ENCODE results near the gene PSMB3.

Gene PSMB3

DNA sequence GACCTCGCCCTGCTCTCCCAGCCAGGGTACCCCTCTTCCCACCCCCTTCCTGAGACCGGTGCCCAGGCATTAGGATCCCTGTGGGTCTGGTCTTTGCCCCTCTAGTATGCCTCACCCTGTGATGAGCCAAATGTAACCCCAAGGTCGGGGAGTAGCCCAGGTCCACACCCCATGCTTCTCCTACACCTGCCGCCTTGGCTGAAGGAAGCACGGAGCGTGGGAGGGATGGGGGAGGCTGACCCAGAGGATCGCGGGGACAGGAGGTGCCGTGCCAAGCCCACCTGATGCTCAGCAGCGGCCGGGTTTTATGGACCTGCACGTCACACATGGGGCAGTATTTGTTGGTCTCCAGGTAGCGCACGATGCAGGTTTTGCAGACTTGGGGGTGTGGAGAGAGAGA, 13.2 kb upstream of the PSMB3 start:
- no peak overlapping the region for H3K27ac ChIP-seq
- TF ChIP-seq, protein P1, sequence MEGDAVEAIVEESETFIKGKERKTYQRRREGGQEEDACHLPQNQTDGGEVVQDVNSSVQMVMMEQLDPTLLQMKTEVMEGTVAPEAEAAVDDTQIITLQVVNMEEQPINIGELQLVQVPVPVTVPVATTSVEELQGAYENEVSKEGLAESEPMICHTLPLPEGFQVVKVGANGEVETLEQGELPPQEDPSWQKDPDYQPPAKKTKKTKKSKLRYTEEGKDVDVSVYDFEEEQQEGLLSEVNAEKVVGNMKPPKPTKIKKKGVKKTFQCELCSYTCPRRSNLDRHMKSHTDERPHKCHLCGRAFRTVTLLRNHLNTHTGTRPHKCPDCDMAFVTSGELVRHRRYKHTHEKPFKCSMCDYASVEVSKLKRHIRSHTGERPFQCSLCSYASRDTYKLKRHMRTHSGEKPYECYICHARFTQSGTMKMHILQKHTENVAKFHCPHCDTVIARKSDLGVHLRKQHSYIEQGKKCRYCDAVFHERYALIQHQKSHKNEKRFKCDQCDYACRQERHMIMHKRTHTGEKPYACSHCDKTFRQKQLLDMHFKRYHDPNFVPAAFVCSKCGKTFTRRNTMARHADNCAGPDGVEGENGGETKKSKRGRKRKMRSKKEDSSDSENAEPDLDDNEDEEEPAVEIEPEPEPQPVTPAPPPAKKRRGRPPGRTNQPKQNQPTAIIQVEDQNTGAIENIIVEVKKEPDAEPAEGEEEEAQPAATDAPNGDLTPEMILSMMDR (conservative IDR thresholded peaks at IDR 0.05): no peak
- no peak for TF ChIP-seq ZFX (IDR thresholded peaks at IDR 0.05)

DNA sequence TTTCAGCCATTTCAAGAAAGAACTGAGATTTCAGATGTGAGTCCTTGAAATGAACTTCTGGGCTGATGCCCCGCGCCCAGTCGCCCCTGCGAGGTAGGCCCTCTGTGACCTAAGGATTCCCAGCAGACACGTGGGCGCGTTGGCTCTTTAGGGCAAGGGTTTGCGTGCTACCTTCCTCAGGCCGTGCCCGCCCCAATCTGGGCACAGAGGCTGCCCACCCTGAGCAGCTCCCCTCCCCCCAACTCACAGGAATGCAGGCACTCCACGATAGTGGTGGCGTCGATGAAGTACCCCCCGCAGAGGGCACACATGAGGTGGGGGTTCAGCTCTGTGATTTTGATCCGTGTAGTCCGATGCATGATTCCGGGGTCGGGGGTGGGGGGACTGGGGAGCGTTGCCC, 12.5 kb upstream of the PSMB3 start:
- no peak overlapping the region for H3K27ac ChIP-seq
- TF ChIP-seq, protein P1 (conservative IDR thresholded peaks at IDR 0.05): no peak
- no peak for TF ChIP-seq ZFX (IDR thresholded peaks at IDR 0.05)

DNA sequence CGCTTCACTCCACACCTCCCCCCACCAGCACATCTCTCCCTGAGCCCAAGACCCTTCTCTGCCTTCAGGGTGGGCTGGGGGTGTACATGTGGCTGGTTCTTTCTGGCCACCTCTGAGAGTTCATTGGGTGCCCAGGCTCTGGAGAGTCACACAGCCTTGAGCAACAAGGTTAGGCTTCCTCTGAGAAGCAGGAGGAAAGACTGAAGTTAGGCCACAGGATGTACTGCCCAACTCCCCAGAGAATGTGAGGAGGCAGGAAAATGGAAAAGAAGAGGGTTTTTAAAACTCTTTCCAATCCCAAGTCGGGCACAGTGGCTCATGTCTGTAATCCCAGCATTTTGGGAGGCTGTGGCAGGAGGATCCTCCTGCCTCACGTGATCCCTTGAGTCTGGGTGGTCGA, 11.7 kb upstream of the PSMB3 start:
- TF ChIP-seq, protein P1 (conservative IDR thresholded peaks at IDR 0.05): no peak
- TF ChIP-seq ZFX (IDR thresholded peaks at IDR 0.05): no peak
- H3K27ac ChIP-seq: peak overlapping the region; percentile 58

- no peak for TF ChIP-seq ZFX (IDR thresholded peaks at IDR 0.05)
- TF ChIP-seq, protein P1 (conservative IDR thresholded peaks at IDR 0.05): no peak
- peak overlapping the region; percentile 58 for H3K27ac ChIP-seq
These were observed 11.1 kb upstream of the PSMB3 start for GRCh38 chr17:38741461-38741860.

- H3K27ac ChIP-seq: peak overlapping the region; percentile 58
- TF ChIP-seq ZFX (IDR thresholded peaks at IDR 0.05): no peak
- TF ChIP-seq, protein P1 (conservative IDR thresholded peaks at IDR 0.05): no peak
These were observed 10.6 kb upstream of the PSMB3 start for GRCh38 chr17:38741921-38742410.

DNA sequence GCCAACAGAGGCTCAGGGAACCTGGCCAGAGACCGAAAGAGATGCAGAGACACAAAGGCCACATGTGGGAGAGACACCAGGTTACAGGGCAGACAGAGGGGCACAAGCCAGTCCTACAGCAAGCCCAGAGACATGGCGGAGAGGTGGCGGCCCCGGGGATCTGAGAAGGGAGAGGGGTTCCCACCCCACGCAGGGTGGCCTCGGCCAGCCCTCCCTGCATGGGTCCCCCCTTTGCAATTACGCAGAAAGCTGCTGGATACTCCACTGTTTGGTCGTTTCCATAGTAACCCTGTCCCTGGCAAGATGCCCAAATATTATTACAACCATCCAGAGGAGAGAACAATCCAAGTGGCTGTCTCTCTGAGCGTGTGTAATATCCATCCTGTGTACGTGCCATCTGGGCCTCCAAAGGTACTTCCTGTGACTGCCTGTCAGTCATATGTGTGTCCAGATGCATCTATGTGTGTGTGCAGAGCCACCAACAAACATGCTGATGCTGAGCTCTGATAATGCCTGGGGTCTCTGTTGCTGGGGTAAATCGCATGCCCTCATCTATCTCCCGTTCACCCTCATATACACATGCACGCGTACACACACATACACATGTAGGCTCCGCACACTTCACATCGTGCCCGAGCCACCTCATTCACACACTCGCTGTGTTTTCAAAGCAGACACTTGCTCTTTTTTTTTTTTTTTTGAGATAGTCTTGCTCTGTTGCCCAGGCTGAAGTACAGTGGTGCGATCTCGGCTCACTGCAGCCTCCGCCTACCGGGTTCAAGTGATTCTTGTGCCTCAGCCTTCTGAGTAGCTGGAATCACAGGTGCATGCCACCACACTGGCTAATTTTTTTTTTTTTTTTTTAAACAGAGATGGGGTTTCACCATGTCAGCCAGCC, 9.9 kb upstream of the PSMB3 start:
- TF ChIP-seq, protein P1 (conservative IDR thresholded peaks at IDR 0.05): no peak
- TF ChIP-seq ZFX (IDR thresholded peaks at IDR 0.05): no peak
- peak overlapping the region; percentile 58 for H3K27ac ChIP-seq

- peak overlapping the region; percentile 58; the same call in 1 of the 2 replicates for H3K27ac ChIP-seq
- TF ChIP-seq, protein P1 (conservative IDR thresholded peaks at IDR 0.05): no peak
- TF ChIP-seq ZFX (IDR thresholded peaks at IDR 0.05): no peak
These were observed 8.9 kb upstream of the PSMB3 start for GRCh38 chr17:38743556-38744171.

Measured in C4-2B (cell line).